Measurements from ENCODE around the gene HOXD13.

Gene HOXD13

GRCh38 chr2:176080540-176081375 is 11.8 kb upstream of the HOXD13 start:
- no peak for DNase-seq (ENCODE audit: low spot score)

GRCh38 chr2:176081376-176081836 is 11.1 kb upstream of the HOXD13 start:
- no peak for DNase-seq (ENCODE audit: low spot score)

GRCh38 chr2:176081837-176082524 is 10.5 kb upstream of the HOXD13 start:
- DNase-seq (ENCODE audit: low spot score): no peak

GRCh38 chr2:176082525-176082823 is 10.0 kb upstream of the HOXD13 start:
- no peak for DNase-seq (ENCODE audit: low spot score)

- no peak for DNase-seq (ENCODE audit: low spot score)
Observed at GRCh38 chr2:176082824-176083751, 9.4 kb upstream of the HOXD13 start.

- DNase-seq (ENCODE audit: low spot score): no peak
Observed at GRCh38 chr2:176083796-176084261, 8.7 kb upstream of the HOXD13 start, which contains the start of gene EVX2. Gene EVX2, minus strand, starts transcription at chr2:176083962. Its CDS starts 186 bp downstream, at chr2:176083776.

GRCh38 chr2:176084611-176085119 is 7.9 kb upstream of the HOXD13 start:
- DNase-seq (ENCODE audit: low spot score): no peak

- DNase-seq (ENCODE audit: low spot score): no peak
Observed at GRCh38 chr2:176085120-176085788, 7.3 kb upstream of the HOXD13 start.

- DNase-seq (ENCODE audit: low spot score): peak; percentile 43
Observed at GRCh38 chr2:176085861-176086771, 6.4 kb upstream of the HOXD13 start.

GRCh38 chr2:176087330-176088047 is 5.0 kb upstream of the HOXD13 start:
- DNase-seq (ENCODE audit: low spot score): no peak

GRCh38 chr2:176088048-176088936 is 4.2 kb upstream of the HOXD13 start:
- peak; percentile 43 for DNase-seq (ENCODE audit: low spot score)

- DNase-seq (ENCODE audit: low spot score): no peak
Observed at GRCh38 chr2:176088937-176089842, 3.3 kb upstream of the HOXD13 start.

- DNase-seq (ENCODE audit: low spot score): no peak
Observed at GRCh38 chr2:176089843-176090395, 2.6 kb upstream of the HOXD13 start.

- DNase-seq (ENCODE audit: low spot score): no peak
Observed at GRCh38 chr2:176090862-176091261, 1.7 kb upstream of the HOXD13 start.

GRCh38 chr2:176091329-176092258 is 927 bp upstream of the HOXD13 start:
- DNase-seq (ENCODE audit: low spot score): no peak
